Tibial nerve (tissue), 3 donors: Measurements from ENCODE around the gene SLC35F5.
A peak's percentile ranks its signal among the peaks of the same experiment; 100 is the strongest.

ENCODE experiments used
- POLR2A ChIP-seq, 2 donors: fragments of 450-650 bp; IDR thresholded peaks; one replicate each; pipeline ENCODE4 v1.6.1; 2017; ENCODE audit warnings: antibody characterized with exemption in 2 of 2, mild to moderate bottlenecking in 2 of 2, moderate library complexity in 2 of 2
- TF ChIP-seq, protein P1 (sequence below), 5 experiments: fragments of 200-600 bp in 3 of 5; fragments of 450-650 bp in 2 of 5; sonication (generic) in 3 of 5; IDR thresholded peaks; one replicate each; pipeline ENCODE4 v1.5.1; 2016 to 2019; ENCODE audit warnings: antibody characterized with exemption in 5 of 5, mild to moderate bottlenecking in 3 of 5, moderate library complexity in 2 of 5

DNA sequence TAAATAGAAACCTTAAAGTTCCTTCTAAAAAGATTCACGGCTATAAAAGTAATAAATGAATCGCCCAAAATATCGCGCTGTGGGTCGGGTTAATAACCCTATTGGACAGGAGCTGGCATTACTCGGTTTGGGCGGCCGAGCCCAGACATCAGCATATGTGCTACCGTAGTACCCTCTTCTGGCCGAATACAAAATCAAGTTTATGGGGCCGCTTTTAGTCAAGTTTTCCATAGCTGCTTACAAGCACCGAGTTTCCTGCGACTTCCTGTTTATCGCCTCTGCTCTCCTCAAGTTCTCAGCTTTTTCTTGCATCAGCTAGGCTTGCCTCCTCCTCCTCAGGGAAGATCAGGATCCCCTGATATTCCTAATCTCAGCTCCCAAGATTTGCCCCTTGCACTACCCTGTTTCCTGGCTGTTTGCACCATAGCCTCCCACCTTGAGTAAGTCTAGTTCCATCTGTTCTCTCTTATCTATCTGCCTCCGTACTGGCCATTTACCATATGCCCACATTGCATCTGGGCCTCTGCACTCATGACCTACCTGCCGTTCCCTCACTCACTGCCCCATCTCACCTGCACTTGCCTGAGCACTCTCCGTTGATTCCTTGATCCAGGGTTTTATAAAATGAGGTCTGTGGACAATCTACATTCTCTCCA is 56.1 kb downstream of the SLC35F5 start:
- TF ChIP-seq, protein P1, sequence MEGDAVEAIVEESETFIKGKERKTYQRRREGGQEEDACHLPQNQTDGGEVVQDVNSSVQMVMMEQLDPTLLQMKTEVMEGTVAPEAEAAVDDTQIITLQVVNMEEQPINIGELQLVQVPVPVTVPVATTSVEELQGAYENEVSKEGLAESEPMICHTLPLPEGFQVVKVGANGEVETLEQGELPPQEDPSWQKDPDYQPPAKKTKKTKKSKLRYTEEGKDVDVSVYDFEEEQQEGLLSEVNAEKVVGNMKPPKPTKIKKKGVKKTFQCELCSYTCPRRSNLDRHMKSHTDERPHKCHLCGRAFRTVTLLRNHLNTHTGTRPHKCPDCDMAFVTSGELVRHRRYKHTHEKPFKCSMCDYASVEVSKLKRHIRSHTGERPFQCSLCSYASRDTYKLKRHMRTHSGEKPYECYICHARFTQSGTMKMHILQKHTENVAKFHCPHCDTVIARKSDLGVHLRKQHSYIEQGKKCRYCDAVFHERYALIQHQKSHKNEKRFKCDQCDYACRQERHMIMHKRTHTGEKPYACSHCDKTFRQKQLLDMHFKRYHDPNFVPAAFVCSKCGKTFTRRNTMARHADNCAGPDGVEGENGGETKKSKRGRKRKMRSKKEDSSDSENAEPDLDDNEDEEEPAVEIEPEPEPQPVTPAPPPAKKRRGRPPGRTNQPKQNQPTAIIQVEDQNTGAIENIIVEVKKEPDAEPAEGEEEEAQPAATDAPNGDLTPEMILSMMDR (IDR thresholded peaks at IDR 0.05) = peak in 4 of 5 experiments; percentile 15 to 41 (median 34)
- TF ChIP-seq POLR2A (IDR thresholded peaks at IDR 0.05) = no peak
